GM19351 (cell line): ENCODE results near the gene WDR70.

Experiments used
- ATAC-seq: cut with Tn5 transposase; IDR thresholded peaks from one replicate; pipeline ENCODE4 v1.9.1; 2021; ENCODE audit warnings: mild to moderate bottlenecking, moderate library complexity; ENCODE audit not compliant: unreplicated experiment

The WDR70 gene

DNA sequence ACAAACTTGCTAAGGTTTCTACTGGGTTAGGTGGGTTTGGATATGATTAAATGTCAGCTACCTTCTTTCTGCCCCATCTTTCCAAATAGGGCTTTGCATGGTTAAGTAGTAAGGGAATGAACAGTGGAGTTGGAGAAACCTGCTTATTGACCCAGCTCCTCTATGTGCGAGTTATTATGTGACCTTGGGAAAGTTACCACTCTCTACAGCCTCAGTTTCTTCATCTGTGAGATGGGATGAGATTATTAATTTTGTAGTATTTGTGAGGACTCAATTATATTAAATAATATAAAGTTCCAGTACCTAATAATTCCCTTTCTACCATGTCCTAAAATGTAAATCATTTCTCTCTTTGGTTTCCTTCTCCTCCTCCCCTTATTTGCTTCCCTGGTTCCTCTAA, 337.3 kb downstream of the WDR70 start:
- no peak for ATAC-seq

DNA sequence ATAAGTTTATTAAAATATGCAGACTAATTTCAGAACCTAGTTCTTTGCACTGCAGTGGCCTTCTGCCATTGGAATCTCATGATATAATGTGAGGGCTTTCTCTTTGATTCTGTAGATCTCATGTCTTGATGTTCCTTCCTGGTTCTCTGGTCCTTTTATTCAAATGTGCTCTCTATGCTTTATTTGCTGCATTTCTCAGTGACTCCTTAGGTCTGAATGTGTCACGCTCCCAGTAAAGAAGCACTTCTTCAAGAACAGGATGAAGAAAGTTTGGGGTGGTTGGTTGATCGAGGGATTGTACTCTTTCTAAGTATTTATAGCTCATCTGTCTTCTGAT, 338.1 kb downstream of the WDR70 start:
- ATAC-seq: no peak

DNA sequence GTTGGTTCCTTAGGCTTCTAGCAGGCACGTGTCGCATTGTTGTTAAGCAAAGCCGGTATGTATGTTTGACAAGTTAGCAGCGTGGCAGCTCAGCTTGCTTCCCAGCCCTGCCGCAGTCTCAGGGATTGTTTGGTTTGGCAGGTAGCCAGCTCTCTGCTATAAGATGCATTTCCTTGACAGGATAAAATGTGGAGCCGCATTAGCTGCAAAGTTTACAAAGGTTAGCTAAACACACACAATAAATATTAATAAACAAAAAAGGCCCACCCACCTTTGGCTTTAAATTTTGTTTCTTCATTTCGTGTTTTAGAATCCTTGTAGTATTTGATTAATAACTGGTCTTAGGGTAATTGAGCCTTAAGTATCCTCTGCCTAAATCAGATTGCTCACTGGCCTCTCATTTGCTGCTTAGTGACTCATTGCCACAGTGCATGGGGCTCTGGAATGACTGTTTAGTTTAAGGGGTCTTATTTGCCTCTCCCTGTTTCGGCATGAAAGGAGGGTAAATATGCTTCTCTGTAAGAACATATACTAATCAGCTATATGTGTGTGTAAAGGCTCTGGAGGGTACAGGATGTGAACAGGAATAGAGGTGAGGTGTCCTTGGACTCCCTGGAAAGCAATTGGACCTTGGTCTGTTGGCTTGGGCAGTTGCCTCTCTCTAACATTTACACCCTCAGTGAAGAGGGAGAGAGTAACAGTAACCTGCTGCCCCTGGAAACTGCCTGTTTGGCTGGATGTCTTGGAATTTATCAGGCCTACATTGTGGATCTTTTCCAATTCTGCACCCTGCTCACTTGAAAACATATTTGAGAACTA, 338.7 kb downstream of the WDR70 start:
- no peak for ATAC-seq

DNA sequence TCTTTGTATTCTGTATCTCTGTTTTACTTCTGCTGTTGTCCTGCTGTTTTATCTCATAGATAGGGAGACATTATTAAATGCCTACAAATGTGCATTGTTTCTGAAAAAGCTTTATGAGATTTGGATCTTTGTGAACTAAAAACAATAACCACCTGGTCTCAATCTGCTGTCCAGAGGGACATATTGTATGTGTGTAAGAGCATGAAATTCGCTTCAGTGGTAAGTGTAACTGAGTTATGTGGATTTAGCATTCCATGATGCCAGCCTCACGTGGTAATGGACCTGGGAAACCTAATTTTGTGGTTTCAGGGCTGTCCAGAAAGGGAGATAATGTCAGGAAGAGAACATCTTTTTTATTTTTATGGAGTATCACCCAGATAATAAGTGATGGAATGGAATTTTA, 341.4 kb downstream of the WDR70 start:
- no peak for ATAC-seq

- peak; percentile 66 for ATAC-seq
Observed at GRCh38 chr5:37721447-37721871, 342.3 kb downstream of the WDR70 start.

DNA sequence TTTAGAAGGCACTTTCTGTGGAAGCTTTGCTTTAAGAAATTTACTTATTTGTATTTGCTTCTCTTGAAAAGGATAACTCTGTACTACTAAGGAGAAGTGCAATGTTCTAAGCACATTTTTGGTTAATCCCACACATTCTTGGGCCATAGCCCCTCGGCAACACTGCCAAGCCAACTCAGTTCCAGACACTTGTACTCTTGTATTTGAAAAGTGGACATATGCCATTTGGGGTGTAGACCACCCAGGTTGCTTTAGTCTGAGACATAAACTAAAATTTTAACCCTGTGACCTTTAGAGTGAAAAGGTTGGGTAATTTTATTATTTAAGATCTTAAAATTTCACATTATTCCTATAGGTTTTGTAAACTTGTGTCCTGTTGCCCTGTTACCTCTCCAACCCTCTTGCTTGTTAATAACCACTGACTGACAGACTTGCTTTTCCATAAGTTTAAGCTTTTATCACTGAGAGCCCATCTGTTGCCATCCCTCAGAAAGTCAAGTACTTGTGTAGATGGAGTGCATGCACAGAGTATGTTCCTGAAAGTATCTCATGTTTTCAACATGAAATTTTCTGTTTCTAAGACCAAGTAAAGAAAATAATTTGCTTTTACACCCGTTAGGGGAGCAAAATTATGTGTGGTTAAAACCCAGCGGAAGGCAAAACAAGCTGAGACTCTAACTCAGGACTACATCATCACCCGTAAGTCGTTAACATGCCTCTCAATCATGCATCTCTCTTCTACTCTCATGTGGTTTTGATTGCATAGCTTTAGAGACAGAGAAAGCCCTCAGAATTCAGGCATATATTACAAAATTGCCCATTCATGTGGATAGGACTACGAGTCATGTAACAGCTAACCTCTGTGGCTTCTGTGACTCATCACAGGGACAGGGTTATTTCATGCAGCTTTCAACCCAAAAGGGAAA, 343.4 kb downstream of the WDR70 start:
- peak; percentile 75 for ATAC-seq

GRCh38 chr5:37723162-37723961, 344.2 kb downstream of the WDR70 start:
- no peak for ATAC-seq

DNA sequence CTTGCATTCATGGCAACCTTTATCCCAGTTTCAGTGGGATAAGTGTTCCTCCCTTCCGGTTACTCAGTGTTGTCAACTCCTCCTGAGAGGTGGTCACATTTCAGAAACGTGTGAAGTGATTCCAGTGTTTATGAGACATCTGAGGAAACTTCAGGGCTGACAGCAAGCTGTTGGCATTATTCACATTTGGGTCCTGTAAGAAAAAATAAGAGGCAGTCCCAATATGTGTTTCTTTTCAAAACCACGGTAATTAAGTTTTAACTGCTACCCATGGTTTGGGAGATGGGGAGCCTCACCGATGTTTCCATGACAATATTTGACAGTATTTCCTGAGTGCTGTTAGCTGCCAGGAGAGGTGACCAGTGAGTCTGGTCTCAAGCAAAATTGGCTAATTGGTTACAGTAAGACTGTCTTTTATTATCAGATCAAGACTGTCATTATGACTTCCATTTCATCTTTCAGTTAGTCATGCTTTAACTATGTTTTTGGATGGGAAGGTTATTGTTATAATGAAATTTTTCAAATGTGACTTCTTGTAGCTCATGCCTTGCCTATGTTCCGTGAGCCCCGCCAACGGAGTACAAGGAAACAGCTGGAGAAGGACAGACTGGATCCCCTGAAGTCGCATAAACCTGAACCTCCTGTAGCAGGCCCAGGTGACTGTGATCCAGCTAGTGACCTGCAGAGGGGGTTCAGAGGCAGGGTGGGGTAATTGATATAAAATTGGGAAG, 345.4 kb downstream of the WDR70 start:
- ATAC-seq: no peak

DNA sequence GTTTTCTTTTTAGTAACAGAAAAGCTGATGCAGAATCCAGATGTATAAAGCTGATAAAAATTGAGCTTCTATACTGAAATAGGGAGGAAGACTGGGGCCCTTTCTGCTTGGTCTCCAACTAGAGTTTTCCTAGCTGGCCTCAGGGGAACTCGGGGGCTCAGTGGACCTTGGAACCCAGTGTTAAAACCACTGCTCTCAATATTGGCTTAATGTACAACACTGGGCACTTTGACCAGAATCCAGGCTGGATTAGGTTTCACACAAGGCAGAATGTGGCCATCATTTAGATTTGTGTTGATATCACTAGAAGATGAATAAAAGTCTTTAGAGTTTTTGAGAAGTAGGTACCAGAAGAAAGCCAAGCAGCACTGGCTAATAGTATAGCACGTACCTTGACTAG, 346.1 kb downstream of the WDR70 start:
- no peak for ATAC-seq

- ATAC-seq: no peak
Observed at GRCh38 chr5:37727238-37727637, 348.1 kb downstream of the WDR70 start.

GRCh38 chr5:37730896-37731455, 351.9 kb downstream of the WDR70 start:
- ATAC-seq: no peak

- ATAC-seq: no peak
Observed at GRCh38 chr5:37734114-37734513, 355.0 kb downstream of the WDR70 start.

DNA sequence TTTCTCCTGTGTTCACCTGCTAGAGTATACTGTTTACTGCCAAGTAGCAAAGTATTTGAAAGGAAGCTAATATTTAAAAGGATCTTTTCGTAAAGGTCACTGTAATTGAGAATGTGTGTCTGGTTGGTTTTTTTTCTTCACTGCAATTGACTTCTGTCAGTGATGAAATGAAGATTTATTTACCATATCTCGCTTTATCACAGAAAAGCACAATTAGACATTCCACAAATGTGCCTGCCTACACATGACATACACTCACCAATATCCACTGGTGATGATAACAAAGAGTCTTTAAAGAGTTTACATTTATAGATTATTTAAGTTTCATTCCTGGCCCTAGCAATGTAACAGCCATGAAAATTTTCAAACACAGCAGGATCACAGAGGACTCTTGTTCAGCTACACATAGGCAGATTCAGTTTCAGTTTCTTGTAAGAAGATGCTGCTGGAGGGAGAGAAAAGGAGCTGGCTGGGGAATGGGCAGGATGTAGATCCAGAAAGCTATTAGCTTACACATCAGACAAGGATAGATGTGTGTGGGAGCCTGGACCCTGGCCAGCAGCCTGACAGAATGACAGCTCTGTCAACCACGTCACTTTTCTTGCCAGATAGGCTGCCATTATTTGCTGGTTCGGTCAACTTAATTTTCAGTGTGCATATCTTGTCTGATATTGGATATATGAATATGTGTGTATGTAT, 356.7 kb downstream of the WDR70 start:
- no peak for ATAC-seq

GRCh38 chr5:37736397-37736796, 357.3 kb downstream of the WDR70 start:
- ATAC-seq: no peak

DNA sequence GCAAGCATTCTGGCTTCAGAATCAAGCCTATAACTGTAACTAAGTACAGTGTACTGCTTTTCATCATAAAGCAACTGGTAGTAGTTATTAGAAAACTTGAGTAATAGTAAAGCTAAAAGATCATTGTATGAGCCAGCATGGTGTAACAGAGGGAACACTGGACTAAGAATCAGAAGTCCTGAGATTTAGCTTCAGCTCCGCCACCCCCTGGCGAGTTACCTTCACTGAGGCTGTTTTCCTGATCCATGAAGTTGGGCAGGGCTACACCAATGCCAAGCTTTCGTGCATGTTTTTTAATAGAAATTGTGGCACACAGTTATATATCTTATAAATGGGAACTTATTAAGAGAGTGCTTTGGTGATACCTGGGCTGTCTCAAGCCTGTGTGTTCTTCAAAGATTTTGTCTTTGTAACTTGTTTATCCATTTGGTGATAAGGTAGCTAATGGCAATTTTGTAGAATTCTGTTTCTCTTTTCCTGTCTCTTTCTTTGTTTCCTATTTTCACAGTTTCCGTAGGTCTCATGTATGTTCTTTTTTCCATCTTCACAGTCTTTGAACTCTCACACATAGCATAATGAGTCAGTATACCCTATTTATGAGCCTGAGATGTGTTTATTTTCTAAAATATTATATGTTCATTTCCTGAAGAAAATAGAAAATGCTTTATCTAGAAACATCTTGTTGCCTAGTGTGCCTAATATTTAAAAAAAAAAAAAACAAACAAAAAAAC, 358.4 kb downstream of the WDR70 start:
- ATAC-seq: no peak

DNA sequence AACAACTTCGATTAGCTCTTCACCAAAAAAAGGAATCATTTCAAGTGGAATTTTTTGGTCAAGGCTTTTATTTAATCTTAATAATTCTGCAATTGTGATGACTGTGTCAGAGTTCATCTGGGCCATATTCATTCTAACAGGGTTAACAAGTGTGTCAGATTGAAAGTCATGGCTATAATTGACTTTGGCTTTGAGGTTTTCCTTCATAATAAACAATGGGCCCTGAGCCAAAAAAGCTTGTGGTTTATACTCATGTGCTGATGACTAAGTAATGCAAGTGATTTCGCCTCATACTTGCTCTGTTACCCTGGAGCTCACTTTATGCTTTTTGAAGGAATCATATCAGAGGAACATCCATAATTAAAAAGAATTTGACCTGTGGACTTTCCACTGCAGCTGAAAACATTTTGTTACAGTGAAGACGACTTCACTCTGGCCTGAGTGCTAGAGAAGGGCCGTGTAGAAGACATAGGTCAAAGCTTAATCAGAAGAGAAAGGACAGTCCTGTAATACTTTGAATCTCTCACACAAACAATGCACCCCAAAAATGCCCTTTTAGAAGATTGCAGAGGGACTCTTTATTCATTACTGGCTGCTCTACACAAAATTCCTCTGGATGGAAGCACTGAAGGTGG, 359.1 kb downstream of the WDR70 start:
- peak; percentile 97 for ATAC-seq

DNA sequence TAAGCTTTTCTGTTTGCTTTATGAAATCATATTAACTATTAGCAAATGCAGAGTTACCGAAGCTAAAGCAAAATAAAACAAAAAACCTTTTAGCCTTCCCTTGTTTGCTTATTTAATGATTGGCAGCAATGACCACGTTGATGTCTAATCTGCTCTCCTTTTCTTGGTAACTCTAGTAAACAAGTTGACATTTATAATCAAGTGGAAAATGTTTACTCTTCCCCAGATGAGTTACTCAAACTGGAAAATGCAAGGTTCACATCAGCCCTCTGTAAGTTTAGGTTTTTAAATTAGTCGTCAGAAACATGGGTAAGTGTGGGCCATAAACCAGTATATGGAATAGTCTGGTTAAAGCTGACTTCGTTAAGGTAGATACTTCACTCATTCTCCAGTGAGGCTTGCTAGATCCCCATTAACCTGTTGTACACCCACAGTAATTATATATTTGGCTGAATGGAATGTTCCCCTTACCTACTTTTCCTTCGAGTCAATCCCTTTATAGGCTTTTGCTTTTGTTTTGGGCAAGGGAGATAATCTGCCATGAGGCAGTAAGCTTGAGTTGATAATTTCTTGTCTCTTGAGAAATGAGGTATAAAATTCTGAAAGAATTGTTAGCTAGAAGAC, 359.9 kb downstream of the WDR70 start:
- no peak for ATAC-seq

DNA sequence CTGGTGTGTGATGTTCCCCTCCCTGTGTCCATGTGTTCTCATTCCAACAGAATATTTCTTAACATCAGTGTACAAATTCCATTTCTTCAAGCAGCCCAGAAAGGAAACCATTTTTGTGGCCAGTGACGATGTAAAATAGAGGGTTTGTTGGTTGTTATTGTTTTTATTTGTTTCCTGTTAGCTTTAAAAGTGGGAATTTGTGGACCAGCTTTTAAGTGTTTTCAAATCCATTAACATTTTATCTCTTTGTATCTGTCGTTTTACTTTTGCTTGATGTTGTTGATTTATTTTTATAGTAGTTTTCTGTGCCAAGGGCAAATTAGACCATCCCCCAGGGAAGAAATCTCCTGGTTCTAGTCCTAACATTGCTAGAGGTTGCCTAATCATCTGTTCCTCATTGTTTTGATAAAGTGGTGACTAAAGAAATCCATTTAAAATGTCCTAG, 360.7 kb downstream of the WDR70 start:
- ATAC-seq: no peak
